Stimulated activated CD4-positive, alpha-beta T cell treated with anti-CD3 and anti-CD28 coated beads, TNF-alpha, amount 100 ng/mL, for 4 hours (primary cell): ENCODE measurements around the gene GNG3.
A peak's percentile ranks its signal among the peaks of the same experiment; 100 is the strongest.
"Not testable (repeated sequence)": the region's sequence is repeated elsewhere in the genome, so short reads cannot be mapped to it uniquely, and the experiment has no call there.

Source experiments
- DNase-seq, 3 experiments: peaks; one replicate each; pipeline ENCODE4 v3.0.0-alpha.2; 2020; ENCODE audit warnings: low read depth in 3 of 3

GNG3 gene

DNA sequence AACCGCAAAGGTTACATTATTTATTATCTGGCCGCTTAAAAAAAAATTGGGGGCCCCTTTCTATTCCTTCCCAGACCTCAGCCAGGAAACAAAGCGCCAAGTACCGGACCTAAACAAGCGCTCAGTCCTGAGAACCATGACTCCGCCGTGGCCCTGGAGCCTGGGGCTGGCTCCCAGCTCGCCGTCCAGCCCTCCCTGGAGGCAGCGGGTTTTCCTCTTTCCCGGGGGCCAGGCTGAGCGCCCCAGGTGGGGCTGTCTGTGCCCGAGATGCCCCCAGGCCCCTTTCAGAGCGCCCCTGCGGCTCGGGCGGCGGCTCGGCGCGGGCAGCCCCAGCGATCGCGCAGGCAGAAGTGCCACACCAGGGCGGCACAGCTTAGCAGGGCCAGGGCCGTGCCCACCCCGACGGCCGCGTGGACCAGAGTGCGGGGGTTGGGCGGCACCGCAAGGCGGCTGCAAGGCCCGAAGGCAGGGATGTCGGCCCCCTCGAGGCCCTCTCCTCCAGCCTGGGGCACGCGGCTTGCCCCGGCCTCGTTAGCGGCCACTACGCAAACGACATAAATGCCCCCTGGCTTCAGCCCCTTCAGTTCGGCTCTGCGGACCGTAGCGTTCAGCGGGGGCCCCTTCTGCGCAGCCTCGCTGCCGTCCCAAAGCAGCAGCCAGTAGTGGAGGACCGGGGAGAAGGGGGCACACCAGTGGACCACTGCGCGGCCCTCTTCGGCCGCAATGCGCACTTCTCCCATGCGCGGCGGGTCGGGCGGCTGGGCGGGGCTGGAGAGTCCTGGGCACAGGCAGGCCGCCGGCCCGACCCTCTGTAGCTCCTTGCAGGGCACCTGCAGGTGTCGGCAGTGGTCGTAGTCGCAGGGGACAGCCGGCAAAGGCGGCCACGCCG lies 19.7 kb upstream of the GNG3 start:
- DNase-seq = no peak

DNA sequence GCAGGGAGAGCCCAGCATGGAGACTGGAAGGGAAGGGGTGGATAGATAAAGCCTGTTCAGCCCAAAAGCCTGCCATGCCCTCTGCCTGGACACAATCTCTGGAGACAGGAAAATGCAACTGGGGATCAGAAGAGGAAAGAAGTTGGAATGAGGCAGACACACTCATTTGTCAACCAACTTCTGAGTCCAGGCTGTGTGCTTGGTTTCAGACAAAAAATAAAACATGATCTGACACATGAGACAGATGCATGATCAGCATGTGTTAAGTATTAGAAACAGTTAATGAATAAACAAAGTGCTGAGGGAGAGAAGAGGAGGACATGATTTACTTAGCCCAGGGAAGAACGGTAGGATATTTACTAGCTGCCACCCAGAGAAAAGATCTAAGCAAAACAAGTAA lies 19.0 kb upstream of the GNG3 start:
- no peak for DNase-seq

DNA sequence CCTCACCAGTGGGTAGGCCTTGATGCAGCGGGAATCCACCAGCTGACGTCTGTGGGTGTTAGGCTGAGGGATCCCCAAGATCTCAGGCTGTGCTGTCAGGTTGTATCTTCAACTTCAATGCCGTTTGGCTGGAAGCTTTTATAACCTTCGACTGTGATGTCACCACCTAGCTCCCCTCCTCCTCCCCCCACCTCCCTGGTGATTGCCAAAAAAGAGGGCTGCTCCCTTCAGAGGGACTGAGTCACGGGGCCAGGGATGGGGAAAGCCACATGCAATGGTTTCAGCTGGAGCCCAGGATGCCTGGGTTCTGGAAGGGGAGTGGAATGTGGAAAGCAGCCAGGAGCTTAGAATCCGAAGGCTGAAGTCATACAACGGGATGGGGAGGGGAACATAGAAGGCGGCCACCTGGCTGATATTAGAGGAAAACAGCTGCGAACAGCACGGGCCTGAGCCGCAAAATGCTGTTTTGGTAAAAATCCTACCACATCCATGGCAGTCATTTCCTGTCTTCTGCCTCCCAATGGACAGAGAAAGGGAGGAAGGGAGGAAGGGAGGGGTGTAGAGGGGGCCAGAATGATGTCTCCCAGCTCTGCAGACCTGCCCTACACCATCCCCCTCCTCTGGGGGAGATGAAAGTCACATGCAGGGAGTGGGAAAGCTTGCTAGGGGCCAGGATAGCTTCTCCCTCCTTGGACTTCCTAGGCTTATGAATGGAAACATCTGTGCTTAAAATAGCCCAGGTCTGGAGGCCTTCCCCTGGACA lies 17.9 kb upstream of the GNG3 start, which contains the start of gene LRRN4CL:
Gene LRRN4CL, minus strand, starts transcription at position 110 of the 763 bp plus-strand sequence. CDS start 1,022 bp downstream, outside the sequence.
- DNase-seq = no peak

DNA sequence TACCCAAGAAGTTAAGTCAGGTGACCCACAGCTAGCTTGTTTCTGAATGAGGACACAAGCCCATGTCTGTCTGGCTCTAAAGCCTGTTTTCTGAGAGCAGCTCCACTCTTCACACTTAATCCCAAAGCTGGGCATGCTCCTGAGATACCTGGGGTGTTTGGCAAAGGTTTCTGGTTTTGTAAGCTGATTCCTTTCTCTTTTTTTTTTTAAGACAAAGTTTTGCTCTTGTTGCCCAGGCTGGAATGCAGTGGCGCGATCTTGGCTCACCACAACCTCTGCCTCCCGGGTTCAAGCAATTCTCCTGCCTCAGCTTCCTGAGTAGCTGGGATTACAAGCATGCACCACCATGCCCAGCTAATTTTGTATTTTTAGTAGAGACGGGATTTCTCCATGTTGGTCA lies 13.9 kb upstream of the GNG3 start:
- DNase-seq = not testable (repeated sequence)

DNA sequence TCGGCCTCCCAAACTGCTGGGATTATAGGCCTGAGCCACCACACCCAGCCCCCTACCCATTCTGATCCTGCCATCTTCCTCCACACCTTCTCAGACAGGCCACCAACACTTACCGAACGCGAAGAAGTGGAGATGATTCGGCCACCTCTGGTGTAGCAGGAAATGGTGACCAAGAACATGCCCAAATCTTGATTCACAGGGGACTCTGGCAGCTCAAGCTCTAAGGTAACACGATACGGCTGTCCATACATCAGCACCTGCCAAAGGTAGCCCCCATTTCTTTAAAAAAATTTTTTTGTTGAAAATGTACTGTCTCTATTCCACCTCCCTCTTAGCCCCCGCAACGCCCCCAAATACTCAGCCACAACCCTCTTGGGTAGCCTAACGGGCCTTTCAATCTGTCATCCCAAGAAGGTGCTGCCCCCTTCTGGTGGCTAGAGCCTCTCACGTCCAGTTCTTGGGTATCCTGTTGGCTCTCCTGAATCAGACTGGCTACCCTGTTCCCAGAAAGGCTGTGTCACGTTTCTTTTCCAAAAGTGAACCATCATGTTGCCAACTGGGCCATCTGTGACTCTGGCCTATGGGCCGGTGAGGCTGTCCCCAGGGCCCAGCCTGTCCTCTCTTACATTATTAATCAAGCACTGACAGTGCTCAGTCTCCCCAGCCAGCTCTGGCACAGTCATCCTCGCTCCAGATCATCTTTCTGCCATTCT lies 12.9 kb upstream of the GNG3 start:
- peak; percentile 54 to 71 (median 58) for DNase-seq

DNA sequence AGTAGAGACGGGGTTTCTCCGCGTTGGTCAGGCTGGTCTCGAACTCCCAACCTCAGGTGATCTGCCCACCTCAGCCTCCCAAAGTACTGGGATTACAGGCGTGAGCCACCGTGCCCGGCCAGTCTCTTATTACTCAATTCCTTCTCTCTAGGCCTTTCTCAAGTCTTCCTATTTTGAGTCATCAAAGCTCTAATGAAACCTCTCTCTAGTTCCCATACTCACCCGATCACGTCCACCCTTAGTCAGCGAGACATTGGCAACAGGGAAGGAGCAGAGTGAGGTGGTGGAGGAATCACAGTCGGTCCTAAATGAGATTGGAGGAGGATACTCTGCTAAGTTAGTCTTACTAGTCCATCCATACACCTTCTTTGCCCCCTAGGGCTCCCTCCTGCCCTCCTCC lies 5.2 kb upstream of the GNG3 start:
- DNase-seq = no peak

DNA sequence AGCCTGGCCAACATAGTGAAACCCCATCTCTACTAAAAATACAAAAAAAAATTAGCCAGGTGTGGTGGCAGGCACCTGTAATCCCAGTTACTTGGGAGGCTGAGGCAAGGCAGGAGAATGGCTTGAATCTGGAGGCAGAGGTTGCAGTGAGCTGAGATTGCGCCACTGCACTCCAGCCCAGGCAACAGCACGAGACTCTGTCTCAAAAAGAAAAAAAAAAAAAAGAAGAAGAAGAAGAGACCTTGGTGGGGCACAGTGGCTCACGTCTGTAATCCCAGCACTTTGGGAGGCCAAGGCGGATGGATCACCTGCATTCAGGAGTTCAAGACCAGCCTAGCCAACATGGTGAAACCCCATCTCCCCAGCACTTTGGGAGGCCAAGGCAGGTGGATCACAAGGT lies 3.6 kb upstream of the GNG3 start:
- DNase-seq = not testable (repeated sequence)

- no peak for DNase-seq
Observed at GRCh38 chr11:62705413-62705812, 2.1 kb upstream of the GNG3 start.

- DNase-seq = peak; percentile 90 to 92 (median 90)
Observed at GRCh38 chr11:62705880-62706849, 1.3 kb upstream of the GNG3 start.

- DNase-seq = no peak
Observed at GRCh38 chr11:62706850-62707247, 627 bp upstream of the GNG3 start.

GRCh38 chr11:62708392-62708791 lies 916 bp downstream of the GNG3 start:
- no peak for DNase-seq

DNA sequence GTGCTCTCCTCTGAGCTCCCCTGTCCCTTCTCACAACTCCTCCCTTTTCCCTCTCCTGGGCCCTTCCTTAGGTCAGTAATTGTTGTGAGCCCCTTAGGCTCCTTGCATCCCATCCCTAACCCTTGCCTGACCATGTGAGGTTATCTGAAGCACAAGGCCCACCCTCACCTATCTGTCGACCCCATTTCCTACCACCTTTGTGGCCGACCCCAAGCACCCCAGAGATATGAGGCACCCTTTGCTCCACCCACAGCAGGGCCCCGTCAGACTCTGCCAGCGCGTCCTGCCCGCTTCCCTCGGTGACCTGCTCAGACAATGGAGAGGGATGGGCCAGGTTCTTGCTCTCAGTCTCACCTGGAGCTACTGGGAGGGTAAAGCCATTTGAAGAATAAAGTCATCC lies 1.3 kb downstream of the GNG3 start:
- peak in 1 of 3 experiments; percentile 17 for DNase-seq

- DNase-seq = peak; percentile 85 to 95 (median 93)
Observed at GRCh38 chr11:62709247-62710000, 1.9 kb downstream of the GNG3 start.

DNA sequence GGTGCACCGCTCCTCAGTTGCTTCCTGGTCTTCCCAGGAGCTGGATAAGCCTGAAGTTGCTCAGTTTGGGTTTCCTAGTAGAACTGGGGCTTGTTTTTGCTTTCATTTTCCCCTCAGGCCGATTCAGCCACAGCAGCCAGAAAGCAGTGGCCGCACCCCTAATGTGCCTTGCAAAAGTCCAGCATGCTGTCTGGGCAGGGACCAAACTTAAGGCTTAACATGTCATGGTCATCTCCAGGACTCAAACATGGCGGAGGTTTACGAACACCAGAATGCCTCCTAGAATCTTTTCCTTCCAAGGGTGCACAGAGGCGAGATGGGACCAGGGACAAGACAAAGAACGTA lies 2.5 kb downstream of the GNG3 start:
- DNase-seq = no peak

DNA sequence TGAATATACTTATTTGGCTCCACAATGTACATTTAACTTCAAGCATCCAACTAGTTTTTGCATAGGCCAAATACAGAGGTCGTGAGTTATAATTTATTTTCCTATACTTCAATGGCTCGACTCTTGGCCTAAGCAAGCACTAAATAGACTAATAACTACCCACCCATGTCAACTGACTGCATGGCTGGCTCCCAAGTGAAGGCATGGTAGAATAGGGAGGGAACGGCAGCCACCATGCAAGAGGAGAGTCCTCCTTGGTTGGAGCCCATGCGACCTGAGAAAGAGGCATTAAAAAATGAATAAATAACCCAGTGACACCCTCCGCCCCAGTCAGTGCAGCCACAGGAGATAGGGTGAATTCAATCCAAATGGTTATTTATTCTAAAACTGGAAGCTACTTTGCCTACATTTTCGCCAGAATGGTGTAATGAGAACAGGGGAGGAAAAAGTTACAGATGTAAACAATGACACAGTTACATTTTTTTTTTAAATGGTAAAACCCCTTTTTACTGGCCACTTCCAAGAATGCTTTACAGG lies 4.9 kb downstream of the GNG3 start:
- DNase-seq = no peak

DNA sequence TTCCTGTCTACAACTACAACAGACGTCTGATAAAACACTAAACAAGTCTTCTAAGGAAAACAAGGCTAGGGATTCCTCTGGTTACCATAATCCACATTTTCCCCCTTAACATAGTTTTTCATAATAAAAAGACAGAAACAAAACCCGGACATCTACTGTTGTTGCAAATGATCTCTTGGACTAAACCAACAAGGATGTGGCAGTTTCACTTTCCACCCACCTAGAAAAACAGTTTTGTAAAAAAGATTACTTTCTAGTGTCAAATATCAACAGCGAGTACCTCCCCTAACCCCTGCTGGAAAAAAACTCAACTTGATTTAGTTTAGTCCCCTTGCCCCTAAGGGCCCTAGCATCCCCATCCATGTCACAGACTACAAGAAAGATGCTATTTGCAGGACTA lies 5.4 kb downstream of the GNG3 start:
- no peak for DNase-seq

DNA sequence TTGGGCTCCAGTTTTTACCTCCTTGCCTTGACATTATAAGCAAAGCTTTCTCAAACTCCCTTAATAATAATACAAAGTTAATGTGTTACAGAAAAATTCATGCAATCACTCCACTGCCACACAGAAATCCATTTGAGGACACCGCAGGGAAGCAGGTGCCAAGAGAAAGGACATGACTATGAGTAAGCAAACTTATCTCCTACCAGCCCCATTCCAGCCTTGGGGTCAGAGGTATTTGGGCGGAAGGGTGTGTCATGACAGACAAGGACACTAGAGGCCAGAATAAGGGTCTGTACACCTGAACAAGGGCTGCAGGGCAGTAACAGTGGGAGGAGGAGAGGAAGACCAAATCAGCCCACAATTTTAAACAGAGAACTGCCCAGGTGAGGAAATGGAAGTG lies 5.9 kb downstream of the GNG3 start:
- DNase-seq = no peak

- DNase-seq = no peak
Observed at GRCh38 chr11:62715150-62716130, 8.0 kb downstream of the GNG3 start.

GRCh38 chr11:62716206-62716605 lies 8.7 kb downstream of the GNG3 start:
- DNase-seq = no peak
